ENCODE measurements around the gene KCNG2. TPM values are rescaled to one million over a fixed set of nuclear protein-coding genes. Genes with fewer than 3 reads are reported as not detected.

KCNG2 gene
- total and polyA plus RNA-seq, 2 experiments from 2014 or later = 0.13 to 0.52 TPM

DNA sequence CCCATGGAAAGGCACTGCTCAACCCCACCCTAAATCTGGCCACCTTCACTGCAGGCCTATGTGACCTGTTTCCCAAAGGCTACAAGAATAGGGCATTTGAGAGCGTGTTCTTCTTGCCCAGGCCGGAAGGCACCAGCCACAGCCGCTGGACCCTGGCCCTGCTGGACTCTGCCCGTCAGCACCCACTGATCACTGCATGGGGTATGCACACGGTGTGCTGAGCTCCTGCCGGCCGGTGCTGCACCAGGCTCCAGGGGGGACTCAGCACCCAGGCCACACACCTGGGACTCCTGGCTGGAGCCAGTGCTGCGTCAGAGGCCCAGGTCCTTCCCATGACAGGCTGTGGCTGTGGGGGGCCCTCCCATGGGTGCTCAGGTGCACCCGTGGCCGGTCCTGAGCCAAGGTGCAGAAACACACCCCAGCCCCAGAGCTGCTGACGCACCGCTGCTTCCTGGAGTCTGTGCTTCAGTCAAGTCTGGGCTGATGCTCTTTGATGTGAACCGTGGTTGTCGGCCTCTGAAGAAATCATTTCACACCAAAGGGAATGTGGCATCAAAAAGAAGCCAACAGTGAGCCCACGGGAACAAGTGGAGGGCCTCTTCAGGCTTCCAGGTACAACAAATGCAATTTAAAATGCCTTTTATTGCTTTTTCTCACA is 6.5 kb downstream of the KCNG2 start:
- no peaks in the 10 kb centered on the region; the same call in 2 of the 3 replicates for H3K36me3 Mint-ChIP-seq (ENCODE audit: low read depth)

More for the DNA sequence above, 6.5 kb downstream of the KCNG2 start:
- H3K4me3 ChIP-seq = no peak overlapping the region
- Mint-ChIP-seq H3K9me3 (no peaks in the 10 kb centered on the region), H3K4me1 (peaks cover 7% of the 10 kb centered on the region), H3K27me3 (ENCODE audit: insufficient read depth, low read depth, poor library complexity) (peaks cover 15% of the 10 kb centered on the region), H3K27ac (no peak overlapping the region), H3K4me3 (no peak overlapping the region)
- 0 out of 2 replicates have a peak, but pooled peaks cover 3% of the 10 kb centered on the region for H4K20me1 ChIP-seq (replicated peaks; ENCODE audit: insufficient read depth)
- no peak overlapping the region for H3K27ac ChIP-seq (ENCODE audit: low read depth)
- no peaks in the 10 kb centered on the region for H3K9me2 ChIP-seq (ENCODE audit: insufficient read depth)
- H2AFZ ChIP-seq = no peak overlapping the region
- no peak for TF ChIP-seq POLR2AphosphoS5 (IDR thresholded peaks at IDR 0.05; ENCODE audit: low read depth)
- TF ChIP-seq ZNF114 (CRISPR knock-in tag; IDR thresholded peaks at IDR 0.05) = no peak
- TF ChIP-seq CREB1 (CRISPR knock-in tag; IDR thresholded peaks at IDR 0.05; ENCODE audit: low read depth) = no peak
- no peak for TF ChIP-seq EZH2 (IDR thresholded peaks at IDR 0.05; ENCODE audit: low read depth, unreplicated experiment)
- TF ChIP-seq, protein P1, sequence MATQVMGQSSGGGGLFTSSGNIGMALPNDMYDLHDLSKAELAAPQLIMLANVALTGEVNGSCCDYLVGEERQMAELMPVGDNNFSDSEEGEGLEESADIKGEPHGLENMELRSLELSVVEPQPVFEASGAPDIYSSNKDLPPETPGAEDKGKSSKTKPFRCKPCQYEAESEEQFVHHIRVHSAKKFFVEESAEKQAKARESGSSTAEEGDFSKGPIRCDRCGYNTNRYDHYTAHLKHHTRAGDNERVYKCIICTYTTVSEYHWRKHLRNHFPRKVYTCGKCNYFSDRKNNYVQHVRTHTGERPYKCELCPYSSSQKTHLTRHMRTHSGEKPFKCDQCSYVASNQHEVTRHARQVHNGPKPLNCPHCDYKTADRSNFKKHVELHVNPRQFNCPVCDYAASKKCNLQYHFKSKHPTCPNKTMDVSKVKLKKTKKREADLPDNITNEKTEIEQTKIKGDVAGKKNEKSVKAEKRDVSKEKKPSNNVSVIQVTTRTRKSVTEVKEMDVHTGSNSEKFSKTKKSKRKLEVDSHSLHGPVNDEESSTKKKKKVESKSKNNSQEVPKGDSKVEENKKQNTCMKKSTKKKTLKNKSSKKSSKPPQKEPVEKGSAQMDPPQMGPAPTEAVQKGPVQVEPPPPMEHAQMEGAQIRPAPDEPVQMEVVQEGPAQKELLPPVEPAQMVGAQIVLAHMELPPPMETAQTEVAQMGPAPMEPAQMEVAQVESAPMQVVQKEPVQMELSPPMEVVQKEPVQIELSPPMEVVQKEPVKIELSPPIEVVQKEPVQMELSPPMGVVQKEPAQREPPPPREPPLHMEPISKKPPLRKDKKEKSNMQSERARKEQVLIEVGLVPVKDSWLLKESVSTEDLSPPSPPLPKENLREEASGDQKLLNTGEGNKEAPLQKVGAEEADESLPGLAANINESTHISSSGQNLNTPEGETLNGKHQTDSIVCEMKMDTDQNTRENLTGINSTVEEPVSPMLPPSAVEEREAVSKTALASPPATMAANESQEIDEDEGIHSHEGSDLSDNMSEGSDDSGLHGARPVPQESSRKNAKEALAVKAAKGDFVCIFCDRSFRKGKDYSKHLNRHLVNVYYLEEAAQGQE (IDR thresholded peaks at IDR 0.05; ENCODE audit: unreplicated experiment) = no peak
- no peak for TF ChIP-seq JUNB (IDR thresholded peaks at IDR 0.05; ENCODE audit: unreplicated experiment)
- no peak for TF ChIP-seq STAT1 (IDR thresholded peaks at IDR 0.05; ENCODE audit: unreplicated experiment)
- no peak for TF ChIP-seq ZNF331 (CRISPR knock-in tag; IDR thresholded peaks at IDR 0.05; ENCODE audit: low read depth)
- TF ChIP-seq, protein P2, sequence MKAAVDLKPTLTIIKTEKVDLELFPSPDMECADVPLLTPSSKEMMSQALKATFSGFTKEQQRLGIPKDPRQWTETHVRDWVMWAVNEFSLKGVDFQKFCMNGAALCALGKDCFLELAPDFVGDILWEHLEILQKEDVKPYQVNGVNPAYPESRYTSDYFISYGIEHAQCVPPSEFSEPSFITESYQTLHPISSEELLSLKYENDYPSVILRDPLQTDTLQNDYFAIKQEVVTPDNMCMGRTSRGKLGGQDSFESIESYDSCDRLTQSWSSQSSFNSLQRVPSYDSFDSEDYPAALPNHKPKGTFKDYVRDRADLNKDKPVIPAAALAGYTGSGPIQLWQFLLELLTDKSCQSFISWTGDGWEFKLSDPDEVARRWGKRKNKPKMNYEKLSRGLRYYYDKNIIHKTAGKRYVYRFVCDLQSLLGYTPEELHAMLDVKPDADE (IDR thresholded peaks at IDR 0.05) = no peak
- no peak for TF ChIP-seq NANOG (IDR thresholded peaks at IDR 0.05; ENCODE audit: borderline replicate concordance)
- TF ChIP-seq, protein P3, sequence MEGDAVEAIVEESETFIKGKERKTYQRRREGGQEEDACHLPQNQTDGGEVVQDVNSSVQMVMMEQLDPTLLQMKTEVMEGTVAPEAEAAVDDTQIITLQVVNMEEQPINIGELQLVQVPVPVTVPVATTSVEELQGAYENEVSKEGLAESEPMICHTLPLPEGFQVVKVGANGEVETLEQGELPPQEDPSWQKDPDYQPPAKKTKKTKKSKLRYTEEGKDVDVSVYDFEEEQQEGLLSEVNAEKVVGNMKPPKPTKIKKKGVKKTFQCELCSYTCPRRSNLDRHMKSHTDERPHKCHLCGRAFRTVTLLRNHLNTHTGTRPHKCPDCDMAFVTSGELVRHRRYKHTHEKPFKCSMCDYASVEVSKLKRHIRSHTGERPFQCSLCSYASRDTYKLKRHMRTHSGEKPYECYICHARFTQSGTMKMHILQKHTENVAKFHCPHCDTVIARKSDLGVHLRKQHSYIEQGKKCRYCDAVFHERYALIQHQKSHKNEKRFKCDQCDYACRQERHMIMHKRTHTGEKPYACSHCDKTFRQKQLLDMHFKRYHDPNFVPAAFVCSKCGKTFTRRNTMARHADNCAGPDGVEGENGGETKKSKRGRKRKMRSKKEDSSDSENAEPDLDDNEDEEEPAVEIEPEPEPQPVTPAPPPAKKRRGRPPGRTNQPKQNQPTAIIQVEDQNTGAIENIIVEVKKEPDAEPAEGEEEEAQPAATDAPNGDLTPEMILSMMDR (conservative IDR thresholded peaks at IDR 0.05; ENCODE audit: low read depth in 2 of 2) = no peak
- TF ChIP-seq, protein P4, sequence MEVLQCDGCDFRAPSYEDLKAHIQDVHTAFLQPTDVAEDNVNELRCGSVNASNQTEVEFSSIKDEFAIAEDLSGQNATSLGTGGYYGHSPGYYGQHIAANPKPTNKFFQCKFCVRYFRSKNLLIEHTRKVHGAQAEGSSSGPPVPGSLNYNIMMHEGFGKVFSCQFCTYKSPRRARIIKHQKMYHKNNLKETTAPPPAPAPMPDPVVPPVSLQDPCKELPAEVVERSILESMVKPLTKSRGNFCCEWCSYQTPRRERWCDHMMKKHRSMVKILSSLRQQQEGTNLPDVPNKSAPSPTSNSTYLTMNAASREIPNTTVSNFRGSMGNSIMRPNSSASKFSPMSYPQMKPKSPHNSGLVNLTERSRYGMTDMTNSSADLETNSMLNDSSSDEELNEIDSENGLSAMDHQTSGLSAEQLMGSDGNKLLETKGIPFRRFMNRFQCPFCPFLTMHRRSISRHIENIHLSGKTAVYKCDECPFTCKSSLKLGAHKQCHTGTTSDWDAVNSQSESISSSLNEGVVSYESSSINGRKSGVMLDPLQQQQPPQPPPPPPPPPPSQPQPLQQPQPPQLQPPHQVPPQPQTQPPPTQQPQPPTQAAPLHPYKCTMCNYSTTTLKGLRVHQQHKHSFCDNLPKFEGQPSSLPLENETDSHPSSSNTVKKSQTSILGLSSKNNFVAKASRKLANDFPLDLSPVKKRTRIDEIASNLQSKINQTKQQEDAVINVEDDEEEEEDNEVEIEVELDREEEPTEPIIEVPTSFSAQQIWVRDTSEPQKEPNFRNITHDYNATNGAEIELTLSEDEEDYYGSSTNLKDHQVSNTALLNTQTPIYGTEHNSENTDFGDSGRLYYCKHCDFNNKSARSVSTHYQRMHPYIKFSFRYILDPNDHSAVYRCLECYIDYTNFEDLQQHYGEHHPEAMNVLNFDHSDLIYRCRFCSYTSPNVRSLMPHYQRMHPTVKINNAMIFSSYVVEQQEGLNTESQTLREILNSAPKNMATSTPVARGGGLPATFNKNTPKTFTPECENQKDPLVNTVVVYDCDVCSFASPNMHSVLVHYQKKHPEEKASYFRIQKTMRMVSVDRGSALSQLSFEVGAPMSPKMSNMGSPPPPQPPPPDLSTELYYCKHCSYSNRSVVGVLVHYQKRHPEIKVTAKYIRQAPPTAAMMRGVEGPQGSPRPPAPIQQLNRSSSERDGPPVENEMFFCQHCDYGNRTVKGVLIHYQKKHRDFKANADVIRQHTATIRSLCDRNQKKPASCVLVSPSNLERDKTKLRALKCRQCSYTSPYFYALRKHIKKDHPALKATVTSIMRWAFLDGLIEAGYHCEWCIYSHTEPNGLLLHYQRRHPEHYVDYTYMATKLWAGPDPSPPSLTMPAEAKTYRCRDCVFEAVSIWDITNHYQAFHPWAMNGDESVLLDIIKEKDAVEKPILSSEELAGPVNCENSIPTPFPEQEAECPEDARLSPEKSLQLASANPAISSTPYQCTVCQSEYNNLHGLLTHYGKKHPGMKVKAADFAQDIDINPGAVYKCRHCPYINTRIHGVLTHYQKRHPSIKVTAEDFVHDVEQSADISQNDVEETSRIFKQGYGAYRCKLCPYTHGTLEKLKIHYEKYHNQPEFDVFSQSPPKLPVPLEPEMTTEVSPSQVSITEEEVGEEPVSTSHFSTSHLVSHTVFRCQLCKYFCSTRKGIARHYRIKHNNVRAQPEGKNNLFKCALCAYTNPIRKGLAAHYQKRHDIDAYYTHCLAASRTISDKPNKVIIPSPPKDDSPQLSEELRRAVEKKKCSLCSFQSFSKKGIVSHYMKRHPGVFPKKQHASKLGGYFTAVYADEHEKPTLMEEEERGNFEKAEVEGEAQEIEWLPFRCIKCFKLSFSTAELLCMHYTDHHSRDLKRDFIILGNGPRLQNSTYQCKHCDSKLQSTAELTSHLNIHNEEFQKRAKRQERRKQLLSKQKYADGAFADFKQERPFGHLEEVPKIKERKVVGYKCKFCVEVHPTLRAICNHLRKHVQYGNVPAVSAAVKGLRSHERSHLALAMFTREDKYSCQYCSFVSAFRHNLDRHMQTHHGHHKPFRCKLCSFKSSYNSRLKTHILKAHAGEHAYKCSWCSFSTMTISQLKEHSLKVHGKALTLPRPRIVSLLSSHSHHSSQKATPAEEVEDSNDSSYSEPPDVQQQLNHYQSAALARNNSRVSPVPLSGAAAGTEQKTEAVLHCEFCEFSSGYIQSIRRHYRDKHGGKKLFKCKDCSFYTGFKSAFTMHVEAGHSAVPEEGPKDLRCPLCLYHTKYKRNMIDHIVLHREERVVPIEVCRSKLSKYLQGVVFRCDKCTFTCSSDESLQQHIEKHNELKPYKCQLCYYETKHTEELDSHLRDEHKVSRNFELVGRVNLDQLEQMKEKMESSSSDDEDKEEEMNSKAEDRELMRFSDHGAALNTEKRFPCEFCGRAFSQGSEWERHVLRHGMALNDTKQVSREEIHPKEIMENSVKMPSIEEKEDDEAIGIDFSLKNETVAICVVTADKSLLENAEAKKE (CRISPR knock-in tag; IDR thresholded peaks at IDR 0.05) = no peak
- TF ChIP-seq EZH2phosphoT487 (IDR thresholded peaks at IDR 0.05; ENCODE audit: unreplicated experiment) = no peak
- no peaks in the 10 kb centered on the region for H3K79me2 ChIP-seq (replicated peaks; ENCODE audit: insufficient read depth)
- ATAC-seq (no peak), DNase-seq (ENCODE audit: low spot score) (no peak)
- peaks cover 11% of the 10 kb centered on the region for H3K27me3 ChIP-seq (ENCODE audit: insufficient read depth)
- peaks cover 6% of the 10 kb centered on the region; the same call in 1 of the 2 replicates for H3K4me1 ChIP-seq (ENCODE audit: insufficient read depth)
- H3F3A ChIP-seq (replicated peaks; ENCODE audit: low read depth) = no peaks in the 10 kb centered on the region
- H3K36me3 ChIP-seq (ENCODE audit: insufficient read depth) = no peaks in the 10 kb centered on the region
- no peak overlapping the region for H3K4me2 ChIP-seq

Measured in GM23338 (cell line).